GM23338 (cell line): ENCODE results near the gene JAKMIP1.

ENCODE experiments used
- CREB1 ChIP-seq: fragments of 250-450 bp; sonication (Bioruptor Pico); IDR thresholded peaks from 2 replicates; pipeline ENCODE4 v1.5.0; 2020; ENCODE audit warnings: low read depth, mild to moderate bottlenecking, moderate library complexity
- EZH2 ChIP-seq: fragments of 200-600 bp; sonication (generic); IDR thresholded peaks from one replicate; pipeline ENCODE4 v1.8.0; 2017; ENCODE audit warnings: antibody characterized with exemption, mild to moderate bottlenecking, low read depth; ENCODE audit not compliant: unreplicated experiment
- JUNB ChIP-seq: IDR thresholded peaks from one replicate; pipeline ENCODE4 v1.6.1; 2016; ENCODE audit warnings: antibody characterized with exemption; ENCODE audit not compliant: unreplicated experiment
- POLR2AphosphoS5 ChIP-seq: IDR thresholded peaks from 2 replicates; pipeline ENCODE4 v1.6.1; 2016; ENCODE audit warnings: antibody characterized with exemption, low read depth
- TF ChIP-seq, protein P1 (sequence below), 2 experiments: fragments of 200-600 bp in 1 of 2; sonication (generic) in 1 of 2; conservative IDR thresholded peaks; 2 replicates each; pipeline versions ENCODE4 v1.5.1 to v1.6.1; 2016 to 2017; ENCODE audit warnings: antibody characterized with exemption in 2 of 2, low read depth in 2 of 2, mild to moderate bottlenecking in 2 of 2, moderate library complexity in 1 of 2
- TF ChIP-seq, protein P2 (sequence below): IDR thresholded peaks from one replicate; pipeline ENCODE4 v1.6.1; 2018; ENCODE audit warnings: antibody characterized with exemption; ENCODE audit not compliant: unreplicated experiment

DNA sequence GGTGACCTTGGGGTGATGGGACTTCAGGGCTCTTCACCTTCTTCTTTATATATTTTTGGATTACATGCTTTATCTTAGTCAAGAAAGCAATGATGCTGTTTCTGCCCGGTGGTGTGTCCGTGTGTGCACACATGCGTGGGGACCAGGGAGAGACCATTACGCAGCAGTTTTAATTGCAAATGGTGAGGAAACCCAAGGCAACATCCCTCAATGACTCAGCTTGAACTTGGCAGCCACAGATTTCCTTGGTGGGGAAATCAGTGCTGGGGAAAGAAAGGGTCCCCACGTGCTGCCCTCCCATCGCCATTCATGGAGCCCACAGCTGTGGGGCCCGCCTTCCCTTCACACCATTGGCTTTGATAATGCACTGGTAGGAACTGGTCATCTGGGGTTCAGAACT is 136.0 kb downstream of the JAKMIP1 start:
- TF ChIP-seq, protein P1, sequence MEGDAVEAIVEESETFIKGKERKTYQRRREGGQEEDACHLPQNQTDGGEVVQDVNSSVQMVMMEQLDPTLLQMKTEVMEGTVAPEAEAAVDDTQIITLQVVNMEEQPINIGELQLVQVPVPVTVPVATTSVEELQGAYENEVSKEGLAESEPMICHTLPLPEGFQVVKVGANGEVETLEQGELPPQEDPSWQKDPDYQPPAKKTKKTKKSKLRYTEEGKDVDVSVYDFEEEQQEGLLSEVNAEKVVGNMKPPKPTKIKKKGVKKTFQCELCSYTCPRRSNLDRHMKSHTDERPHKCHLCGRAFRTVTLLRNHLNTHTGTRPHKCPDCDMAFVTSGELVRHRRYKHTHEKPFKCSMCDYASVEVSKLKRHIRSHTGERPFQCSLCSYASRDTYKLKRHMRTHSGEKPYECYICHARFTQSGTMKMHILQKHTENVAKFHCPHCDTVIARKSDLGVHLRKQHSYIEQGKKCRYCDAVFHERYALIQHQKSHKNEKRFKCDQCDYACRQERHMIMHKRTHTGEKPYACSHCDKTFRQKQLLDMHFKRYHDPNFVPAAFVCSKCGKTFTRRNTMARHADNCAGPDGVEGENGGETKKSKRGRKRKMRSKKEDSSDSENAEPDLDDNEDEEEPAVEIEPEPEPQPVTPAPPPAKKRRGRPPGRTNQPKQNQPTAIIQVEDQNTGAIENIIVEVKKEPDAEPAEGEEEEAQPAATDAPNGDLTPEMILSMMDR (conservative IDR thresholded peaks at IDR 0.05; ENCODE audit: low read depth in 2 of 2): no peak
- TF ChIP-seq POLR2AphosphoS5 (no peak), EZH2 (no peak), JUNB (no peak), CREB1 (CRISPR knock-in tag) (no peak)
- TF ChIP-seq, protein P2, sequence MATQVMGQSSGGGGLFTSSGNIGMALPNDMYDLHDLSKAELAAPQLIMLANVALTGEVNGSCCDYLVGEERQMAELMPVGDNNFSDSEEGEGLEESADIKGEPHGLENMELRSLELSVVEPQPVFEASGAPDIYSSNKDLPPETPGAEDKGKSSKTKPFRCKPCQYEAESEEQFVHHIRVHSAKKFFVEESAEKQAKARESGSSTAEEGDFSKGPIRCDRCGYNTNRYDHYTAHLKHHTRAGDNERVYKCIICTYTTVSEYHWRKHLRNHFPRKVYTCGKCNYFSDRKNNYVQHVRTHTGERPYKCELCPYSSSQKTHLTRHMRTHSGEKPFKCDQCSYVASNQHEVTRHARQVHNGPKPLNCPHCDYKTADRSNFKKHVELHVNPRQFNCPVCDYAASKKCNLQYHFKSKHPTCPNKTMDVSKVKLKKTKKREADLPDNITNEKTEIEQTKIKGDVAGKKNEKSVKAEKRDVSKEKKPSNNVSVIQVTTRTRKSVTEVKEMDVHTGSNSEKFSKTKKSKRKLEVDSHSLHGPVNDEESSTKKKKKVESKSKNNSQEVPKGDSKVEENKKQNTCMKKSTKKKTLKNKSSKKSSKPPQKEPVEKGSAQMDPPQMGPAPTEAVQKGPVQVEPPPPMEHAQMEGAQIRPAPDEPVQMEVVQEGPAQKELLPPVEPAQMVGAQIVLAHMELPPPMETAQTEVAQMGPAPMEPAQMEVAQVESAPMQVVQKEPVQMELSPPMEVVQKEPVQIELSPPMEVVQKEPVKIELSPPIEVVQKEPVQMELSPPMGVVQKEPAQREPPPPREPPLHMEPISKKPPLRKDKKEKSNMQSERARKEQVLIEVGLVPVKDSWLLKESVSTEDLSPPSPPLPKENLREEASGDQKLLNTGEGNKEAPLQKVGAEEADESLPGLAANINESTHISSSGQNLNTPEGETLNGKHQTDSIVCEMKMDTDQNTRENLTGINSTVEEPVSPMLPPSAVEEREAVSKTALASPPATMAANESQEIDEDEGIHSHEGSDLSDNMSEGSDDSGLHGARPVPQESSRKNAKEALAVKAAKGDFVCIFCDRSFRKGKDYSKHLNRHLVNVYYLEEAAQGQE: no peak
